ENCODE data around the gene C3orf22.

C3orf22 gene

DNA sequence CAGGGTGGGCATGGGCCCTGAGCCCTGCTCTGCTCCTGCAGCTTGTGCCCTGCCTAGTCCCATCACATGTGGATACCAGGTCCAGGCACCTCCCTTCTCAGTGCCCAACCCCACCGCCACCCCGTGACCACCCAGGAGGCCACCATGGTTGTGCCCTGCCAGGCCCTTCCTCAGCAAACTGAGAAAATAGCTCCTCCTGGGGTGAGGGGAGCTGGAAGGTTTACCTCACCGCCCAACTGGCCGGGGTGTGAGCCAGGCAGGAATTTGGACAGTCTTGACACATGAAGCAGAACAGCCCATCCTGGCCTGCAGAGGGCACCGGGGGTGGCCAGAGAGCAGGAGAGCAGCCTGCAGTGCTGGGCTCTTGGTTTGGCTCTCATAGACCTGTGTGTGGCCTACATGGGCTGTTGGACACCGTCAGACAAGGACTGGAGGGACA, 11.4 kb upstream of the C3orf22 start:
- Histone ChIP-seq H3K9ac (ENCODE audit: low read depth, low read length) (no peak overlapping the region), H3K27me3 (ENCODE audit: insufficient read depth, low read length, poor library complexity) (no peaks in the 10 kb centered on the region), H3K4me1 (ENCODE audit: insufficient read depth, low read length) (no peaks in the 10 kb centered on the region), H3K9me3 (ENCODE audit: insufficient read depth, low read length, severe bottlenecking) (no peaks in the 10 kb centered on the region), H2AFZ (ENCODE audit: low read depth, low read length) (no peak overlapping the region), H3K36me3 (ENCODE audit: insufficient read depth, low read length) (no peaks in the 10 kb centered on the region), H3K79me2 (ENCODE audit: insufficient read depth, low read length) (no peaks in the 10 kb centered on the region), H3K4me3 (ENCODE audit: low read depth in 1 of 2, low read length in 2 of 2) (no peak overlapping the region), H3K27ac (ENCODE audit: low read length) (no peak overlapping the region), H4K20me1 (ENCODE audit: insufficient read depth, low read length) (no peaks in the 10 kb centered on the region), H3K4me2 (ENCODE audit: insufficient read depth, low read length) (no peak overlapping the region)
- ATAC-seq (ENCODE audit: insufficient read depth, low read depth) (no peak), DNase-seq (no peak)
- TF ChIP-seq EZH2 (IDR thresholded peaks at IDR 0.05; ENCODE audit: borderline replicate concordance, low read depth, low read length, severe bottlenecking): no peak
- TF ChIP-seq, protein P1, sequence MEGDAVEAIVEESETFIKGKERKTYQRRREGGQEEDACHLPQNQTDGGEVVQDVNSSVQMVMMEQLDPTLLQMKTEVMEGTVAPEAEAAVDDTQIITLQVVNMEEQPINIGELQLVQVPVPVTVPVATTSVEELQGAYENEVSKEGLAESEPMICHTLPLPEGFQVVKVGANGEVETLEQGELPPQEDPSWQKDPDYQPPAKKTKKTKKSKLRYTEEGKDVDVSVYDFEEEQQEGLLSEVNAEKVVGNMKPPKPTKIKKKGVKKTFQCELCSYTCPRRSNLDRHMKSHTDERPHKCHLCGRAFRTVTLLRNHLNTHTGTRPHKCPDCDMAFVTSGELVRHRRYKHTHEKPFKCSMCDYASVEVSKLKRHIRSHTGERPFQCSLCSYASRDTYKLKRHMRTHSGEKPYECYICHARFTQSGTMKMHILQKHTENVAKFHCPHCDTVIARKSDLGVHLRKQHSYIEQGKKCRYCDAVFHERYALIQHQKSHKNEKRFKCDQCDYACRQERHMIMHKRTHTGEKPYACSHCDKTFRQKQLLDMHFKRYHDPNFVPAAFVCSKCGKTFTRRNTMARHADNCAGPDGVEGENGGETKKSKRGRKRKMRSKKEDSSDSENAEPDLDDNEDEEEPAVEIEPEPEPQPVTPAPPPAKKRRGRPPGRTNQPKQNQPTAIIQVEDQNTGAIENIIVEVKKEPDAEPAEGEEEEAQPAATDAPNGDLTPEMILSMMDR (IDR thresholded peaks at IDR 0.05; ENCODE audit: borderline replicate concordance, extremely low read depth, low read length, poor library complexity, severe bottlenecking): no peak

DNA sequence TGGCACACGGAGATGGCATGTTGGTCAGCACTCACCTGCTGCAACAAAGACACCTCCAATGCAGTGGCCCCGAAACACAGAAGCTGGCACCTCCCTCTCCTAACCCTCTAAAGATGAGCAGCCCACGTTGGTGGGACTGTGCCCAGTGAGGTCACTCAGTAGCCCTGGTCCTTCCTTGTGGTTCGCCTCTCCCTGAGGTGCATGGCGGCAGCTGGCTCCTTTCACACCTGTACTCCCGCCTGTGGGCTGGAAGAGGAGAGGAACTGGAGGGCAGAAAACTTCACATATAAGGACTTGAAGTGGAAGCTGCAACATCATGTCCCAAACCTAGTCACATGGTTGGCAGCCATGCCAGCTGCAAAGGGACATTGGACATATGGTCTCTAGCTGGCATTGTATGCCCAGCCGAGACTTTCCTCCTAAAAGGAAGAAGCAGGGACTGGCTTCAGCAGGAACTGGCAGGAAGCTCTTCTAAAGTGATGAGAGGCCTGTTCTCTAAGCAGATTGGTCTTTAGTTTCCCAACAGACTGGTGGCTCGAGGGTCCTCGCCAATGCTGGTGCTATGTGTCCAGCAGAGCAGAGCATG, 10.8 kb upstream of the C3orf22 start:
- Histone ChIP-seq H4K20me1 (ENCODE audit: insufficient read depth, low read length) (no peaks in the 10 kb centered on the region), H2AFZ (ENCODE audit: low read depth, low read length) (no peak overlapping the region), H3K27me3 (ENCODE audit: insufficient read depth, low read length, poor library complexity) (no peaks in the 10 kb centered on the region), H3K4me2 (ENCODE audit: insufficient read depth, low read length) (no peak overlapping the region), H3K9ac (ENCODE audit: low read depth, low read length) (no peak overlapping the region), H3K4me3 (ENCODE audit: low read depth in 1 of 2, low read length in 2 of 2) (no peak overlapping the region), H3K27ac (ENCODE audit: low read length) (no peak overlapping the region), H3K4me1 (ENCODE audit: insufficient read depth, low read length) (no peaks in the 10 kb centered on the region), H3K9me3 (ENCODE audit: insufficient read depth, low read length, severe bottlenecking) (no peaks in the 10 kb centered on the region), H3K36me3 (ENCODE audit: insufficient read depth, low read length) (no peaks in the 10 kb centered on the region), H3K79me2 (ENCODE audit: insufficient read depth, low read length) (no peaks in the 10 kb centered on the region)
- DNase-seq: no peak
- TF ChIP-seq, protein P1 (IDR thresholded peaks at IDR 0.05; ENCODE audit: borderline replicate concordance, extremely low read depth, low read length, poor library complexity, severe bottlenecking): no peak
- TF ChIP-seq EZH2 (IDR thresholded peaks at IDR 0.05; ENCODE audit: borderline replicate concordance, low read depth, low read length, severe bottlenecking): no peak
- ATAC-seq (ENCODE audit: insufficient read depth, low read depth): no peak

DNA sequence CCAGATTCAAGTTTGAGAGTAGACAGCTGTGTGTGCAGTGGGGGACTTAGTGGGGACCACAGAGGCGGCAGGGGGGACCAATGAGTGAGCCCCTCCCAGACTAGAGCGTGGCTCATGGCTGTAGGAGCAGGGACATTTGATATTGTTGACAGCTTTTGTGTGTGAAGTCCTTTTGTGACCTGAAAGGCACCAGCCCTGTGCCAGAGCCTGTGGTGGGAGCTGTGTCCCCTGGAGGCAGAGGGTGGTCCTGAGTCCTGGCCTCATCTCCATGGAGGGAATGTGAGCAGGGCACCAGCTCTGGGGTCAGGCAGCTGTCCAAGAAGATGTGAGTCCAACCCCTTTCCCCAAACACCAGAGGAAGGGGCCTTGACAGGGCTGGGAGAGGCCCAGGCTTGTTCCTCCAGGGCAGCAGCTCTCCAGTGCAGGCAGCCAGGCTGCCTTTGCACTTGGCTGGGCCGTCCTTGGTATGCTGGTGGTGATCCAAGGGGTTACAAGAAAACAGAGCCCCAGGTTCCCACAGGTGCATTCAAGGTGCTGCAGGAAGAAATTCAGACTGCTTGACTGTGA, 10.1 kb upstream of the C3orf22 start:
- Histone ChIP-seq H3K79me2 (ENCODE audit: insufficient read depth, low read length) (no peaks in the 10 kb centered on the region), H4K20me1 (ENCODE audit: insufficient read depth, low read length) (no peaks in the 10 kb centered on the region), H3K36me3 (ENCODE audit: insufficient read depth, low read length) (no peaks in the 10 kb centered on the region), H3K4me1 (ENCODE audit: insufficient read depth, low read length) (no peaks in the 10 kb centered on the region), H3K9ac (ENCODE audit: low read depth, low read length) (no peak overlapping the region), H3K27ac (ENCODE audit: low read length) (no peak overlapping the region), H2AFZ (ENCODE audit: low read depth, low read length) (no peak overlapping the region), H3K4me2 (ENCODE audit: insufficient read depth, low read length) (no peak overlapping the region), H3K4me3 (ENCODE audit: low read depth in 1 of 2, low read length in 2 of 2) (no peak overlapping the region), H3K27me3 (ENCODE audit: insufficient read depth, low read length, poor library complexity) (no peaks in the 10 kb centered on the region), H3K9me3 (ENCODE audit: insufficient read depth, low read length, severe bottlenecking) (no peaks in the 10 kb centered on the region)
- no peak for TF ChIP-seq EZH2 (IDR thresholded peaks at IDR 0.05; ENCODE audit: borderline replicate concordance, low read depth, low read length, severe bottlenecking)
- TF ChIP-seq, protein P1 (IDR thresholded peaks at IDR 0.05; ENCODE audit: borderline replicate concordance, extremely low read depth, low read length, poor library complexity, severe bottlenecking): no peak
- no peak for DNase-seq
- ATAC-seq (ENCODE audit: insufficient read depth, low read depth): no peak
